ENCODE measurements around the gene UGT1A10.
"Not testable (repeated sequence)": the region's sequence is repeated elsewhere in the genome, so short reads cannot be mapped to it uniquely, and the experiment has no call there.

The UGT1A10 gene

GRCh38 chr2:233655043-233655442 is 18.8 kb downstream of the UGT1A10 start:
- no peak for DNase-seq (ENCODE audit: low read depth in 1 of 2, low spot score in 1 of 2)

- DNase-seq (ENCODE audit: low read depth in 1 of 2, low spot score in 1 of 2) = not testable (repeated sequence)
These were observed 19.7 kb downstream of the UGT1A10 start for GRCh38 chr2:233655943-233656342.

- no peak for DNase-seq (ENCODE audit: low read depth in 1 of 2, low spot score in 1 of 2)
These were observed 20.2 kb downstream of the UGT1A10 start for GRCh38 chr2:233656443-233656842.

GRCh38 chr2:233658610-233659009 is 22.4 kb downstream of the UGT1A10 start:
- DNase-seq (ENCODE audit: low read depth in 1 of 2, low spot score in 1 of 2) = no peak

GRCh38 chr2:233663911-233664310 is 27.7 kb downstream of the UGT1A10 start:
- no peak for DNase-seq (ENCODE audit: low read depth in 1 of 2, low spot score in 1 of 2)

GRCh38 chr2:233668605-233669260 is 32.5 kb downstream of the UGT1A10 start:
- no peak for DNase-seq (ENCODE audit: low read depth in 1 of 2, low spot score in 1 of 2)

GRCh38 chr2:233671290-233672161 is 35.3 kb downstream of the UGT1A10 start, which contains the start of gene UGT1A9:
UGT1A9 (plus strand) TSS chr2:233671898; CDS start chr2:233671935, 37 bp downstream.
- DNase-seq (ENCODE audit: low read depth in 1 of 2, low spot score in 1 of 2) = no peak

- no peak for DNase-seq (ENCODE audit: low read depth in 1 of 2, low spot score in 1 of 2)
These were observed 36.6 kb downstream of the UGT1A10 start for GRCh38 chr2:233672886-233673285.

- no peak for DNase-seq (ENCODE audit: low read depth in 1 of 2, low spot score in 1 of 2)
These were observed 37.6 kb downstream of the UGT1A10 start for GRCh38 chr2:233673896-233674295.

GRCh38 chr2:233674314-233674713 is 38.1 kb downstream of the UGT1A10 start:
- DNase-seq (ENCODE audit: low read depth in 1 of 2, low spot score in 1 of 2) = no peak

GRCh38 chr2:233674995-233675394 is 38.7 kb downstream of the UGT1A10 start:
- no peak for DNase-seq (ENCODE audit: low read depth in 1 of 2, low spot score in 1 of 2)

- DNase-seq (ENCODE audit: low read depth in 1 of 2, low spot score in 1 of 2) = no peak
These were observed 39.8 kb downstream of the UGT1A10 start for GRCh38 chr2:233676046-233676445.

- no peak for DNase-seq (ENCODE audit: low read depth in 1 of 2, low spot score in 1 of 2)
These were observed 42.9 kb downstream of the UGT1A10 start for GRCh38 chr2:233679196-233679595.

- DNase-seq (ENCODE audit: low read depth in 1 of 2, low spot score in 1 of 2) = no peak
These were observed 44.3 kb downstream of the UGT1A10 start for GRCh38 chr2:233680361-233681045.

- DNase-seq (ENCODE audit: low read depth in 1 of 2, low spot score in 1 of 2) = no peak
These were observed 45.4 kb downstream of the UGT1A10 start, which contains the start of gene UGT1A7 for GRCh38 chr2:233681521-233682099. UGT1A7 (plus strand) TSS chr2:233681901; CDS start chr2:233681938, 37 bp downstream.

GRCh38 chr2:233684640-233685039 is 48.4 kb downstream of the UGT1A10 start:
- no peak for DNase-seq (ENCODE audit: low read depth in 1 of 2, low spot score in 1 of 2)

GRCh38 chr2:233686928-233687327 is 50.7 kb downstream of the UGT1A10 start:
- no peak for DNase-seq (ENCODE audit: low read depth in 1 of 2, low spot score in 1 of 2)

- DNase-seq (ENCODE audit: low read depth in 1 of 2, low spot score in 1 of 2) = no peak
These were observed 52.1 kb downstream of the UGT1A10 start for GRCh38 chr2:233688341-233688740.

GRCh38 chr2:233689031-233689430 is 52.8 kb downstream of the UGT1A10 start:
- DNase-seq (ENCODE audit: low read depth in 1 of 2, low spot score in 1 of 2) = no peak

GRCh38 chr2:233689501-233689900 is 53.3 kb downstream of the UGT1A10 start:
- no peak for DNase-seq (ENCODE audit: low read depth in 1 of 2, low spot score in 1 of 2)

GRCh38 chr2:233690444-233690843 is 54.2 kb downstream of the UGT1A10 start:
- no peak for DNase-seq (ENCODE audit: low read depth in 1 of 2, low spot score in 1 of 2)

Measured in activated T-helper 1 cell treated with anti-CD3 and anti-CD28 coated beads, Interleukin-2, amount 50 U/mL, for 16 hours (primary cell).